ENCODE measurements around the gene SLC25A27. TPM values are rescaled to one million over a fixed set of nuclear protein-coding genes. Genes with fewer than 3 reads are reported as not detected.

SLC25A27 gene
- polyA plus RNA-seq, 2 of the 4 experiments (the other 2 are of a cell fraction) = 1.4 to 4.7 TPM

GRCh38 chr6:46689657-46690056 is 36.9 kb downstream of the SLC25A27 start:
- no peak for FAIRE-seq
- no peak overlapping the region for H3K4me2 ChIP-seq
- TF ChIP-seq TP53 (CRISPR knock-in tag; IDR thresholded peaks at IDR 0.05) (no peak), CBX2 (IDR thresholded peaks at IDR 0.05; ENCODE audit: borderline replicate concordance, low read depth) (no peak), CHD4 (IDR thresholded peaks at IDR 0.05; ENCODE audit: borderline replicate concordance) (no peak), BCL3 (IDR thresholded peaks at IDR 0.05) (no peak), PHF8 (IDR thresholded peaks at IDR 0.05; ENCODE audit: borderline replicate concordance, low read depth) (no peak), EP300 (IDR thresholded peaks at IDR 0.05) (no peak), FOSB (CRISPR knock-in tag; IDR thresholded peaks at IDR 0.05) (no peak), MYC (IDR thresholded peaks at IDR 0.05; ENCODE audit: borderline replicate concordance, low read length) (no peak), JUNB (IDR thresholded peaks at IDR 0.05) (no peak), ZFP36 (IDR thresholded peaks at IDR 0.05; ENCODE audit: borderline replicate concordance, partially characterized antibody) (no peak), MAZ (IDR thresholded peaks at IDR 0.05; ENCODE audit: borderline replicate concordance, low read depth, low read length) (no peak), HES2 (IDR thresholded peaks at IDR 0.05) (no peak), CBX8 (IDR thresholded peaks at IDR 0.05) (no peak), POLR2AphosphoS2 (conservative IDR thresholded peaks at IDR 0.05; ENCODE audit: low read length) (no peak), HOXB13 (CRISPR knock-in tag; IDR thresholded peaks at IDR 0.05; ENCODE audit: low read depth) (no peak), HMGXB4 (CRISPR knock-in tag; IDR thresholded peaks at IDR 0.05; ENCODE audit: borderline replicate concordance) (no peak)
- no peak for ATAC-seq
- no peaks in the 10 kb centered on the region for H3K4me1 ChIP-seq
- ChIA-PET CTCF (no interaction called here), POLR2A (no interaction called here)
- H3K27ac ChIP-seq = no peak overlapping the region
- no peaks in the 10 kb centered on the region for H3K9me3 ChIP-seq
- no peak for DNase-seq (ENCODE audit: low read depth in 1 of 2, low spot score in 1 of 2)
- 29% methylated on average over 3 of the region's 3 CpGs for WGBS (ENCODE audit: missing lambda C conversion rate)
- H3K4me3 ChIP-seq = no peak overlapping the region

DNA sequence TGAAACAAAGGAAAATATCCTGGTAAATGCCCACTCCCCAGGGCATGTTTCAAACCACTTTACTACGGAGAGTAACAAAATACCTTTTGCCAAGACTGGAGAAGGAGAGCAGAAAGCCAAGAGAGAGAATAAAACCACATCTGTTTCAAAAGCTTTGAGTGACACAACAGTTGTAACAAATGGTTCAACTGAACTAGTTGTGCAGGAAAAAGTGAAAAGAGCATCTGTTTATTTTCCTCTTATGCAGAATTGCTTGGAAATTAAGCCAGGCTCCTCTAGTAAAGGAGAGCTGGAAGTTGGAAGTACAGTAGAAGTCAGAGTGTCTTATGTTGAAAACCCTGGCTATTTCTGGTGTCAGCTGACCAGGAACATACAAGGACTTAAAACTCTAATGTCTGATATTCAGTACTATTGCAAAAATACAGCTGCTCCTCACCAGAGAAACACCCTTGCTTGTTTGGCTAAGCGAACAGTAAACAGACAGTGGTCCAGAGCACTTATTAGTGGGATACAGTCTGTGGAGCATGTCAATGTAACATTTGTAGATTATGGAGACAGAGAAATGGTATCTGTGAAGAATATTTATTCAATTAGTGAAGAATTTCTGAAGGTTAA is 37.5 kb downstream of the SLC25A27 start:
- no peak for TF ChIP-seq FOXS1 (CRISPR knock-in tag; IDR thresholded peaks at IDR 0.05)
- no peak for TF ChIP-seq EP300 (IDR thresholded peaks at IDR 0.05)
- no peak for TF ChIP-seq HOXB5 (CRISPR knock-in tag; IDR thresholded peaks at IDR 0.05)
- TF ChIP-seq KDM1A (IDR thresholded peaks at IDR 0.05; ENCODE audit: low read depth) = no peak
- TF ChIP-seq NFE2L2 (conservative IDR thresholded peaks at IDR 0.05; ENCODE audit: low read length) = no peak
- no peak for TF ChIP-seq KDM5A (IDR thresholded peaks at IDR 0.05)
- TF ChIP-seq BHLHE40 (IDR thresholded peaks at IDR 0.05; ENCODE audit: low read depth, low read length) = no peak
- no peak for TF ChIP-seq RNF2 (IDR thresholded peaks at IDR 0.05; ENCODE audit: borderline replicate concordance, low read depth)
- TF ChIP-seq, protein P1, sequence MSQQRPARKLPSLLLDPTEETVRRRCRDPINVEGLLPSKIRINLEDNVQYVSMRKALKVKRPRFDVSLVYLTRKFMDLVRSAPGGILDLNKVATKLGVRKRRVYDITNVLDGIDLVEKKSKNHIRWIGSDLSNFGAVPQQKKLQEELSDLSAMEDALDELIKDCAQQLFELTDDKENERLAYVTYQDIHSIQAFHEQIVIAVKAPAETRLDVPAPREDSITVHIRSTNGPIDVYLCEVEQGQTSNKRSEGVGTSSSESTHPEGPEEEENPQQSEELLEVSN (IDR thresholded peaks at IDR 0.05; ENCODE audit: borderline replicate concordance, low read depth) = no peak
- TF ChIP-seq SREBF2 (IDR thresholded peaks at IDR 0.05) = no peak
- no peak for TF ChIP-seq REST (IDR thresholded peaks at IDR 0.05)
- no peak for TF ChIP-seq FOSL2 (IDR thresholded peaks at IDR 0.05)
- no peak for TF ChIP-seq FOSL2 (CRISPR knock-in tag; IDR thresholded peaks at IDR 0.05)
- TF ChIP-seq HES2 (IDR thresholded peaks at IDR 0.05) = no peak
- no peak for TF ChIP-seq POLR2A (IDR thresholded peaks at IDR 0.05; ENCODE audit: low read length)
- TF ChIP-seq EHF (CRISPR knock-in tag; IDR thresholded peaks at IDR 0.05) = no peak
- no peak for TF ChIP-seq PHF8 (IDR thresholded peaks at IDR 0.05; ENCODE audit: borderline replicate concordance, low read depth)
- no peak for TF ChIP-seq ZNF302 (CRISPR knock-in tag; IDR thresholded peaks at IDR 0.05)
- Histone ChIP-seq H3K4me1 (no peaks in the 10 kb centered on the region), H3K9me3 (no peaks in the 10 kb centered on the region), H3K4me3 (no peak overlapping the region), H3K4me2 (no peak overlapping the region), H3K27ac (no peak overlapping the region)
- no peak for DNase-seq (ENCODE audit: low read depth in 1 of 2, low spot score in 1 of 2)
- ChIA-PET POLR2A (no interaction called here), CTCF (no interaction called here)
- no peak for ATAC-seq
- 17% methylated on average over 2 of the region's 2 CpGs for WGBS (ENCODE audit: missing lambda C conversion rate)
- FAIRE-seq = no peak
